ENCODE results near the gene PCBP3.

The PCBP3 gene

DNA sequence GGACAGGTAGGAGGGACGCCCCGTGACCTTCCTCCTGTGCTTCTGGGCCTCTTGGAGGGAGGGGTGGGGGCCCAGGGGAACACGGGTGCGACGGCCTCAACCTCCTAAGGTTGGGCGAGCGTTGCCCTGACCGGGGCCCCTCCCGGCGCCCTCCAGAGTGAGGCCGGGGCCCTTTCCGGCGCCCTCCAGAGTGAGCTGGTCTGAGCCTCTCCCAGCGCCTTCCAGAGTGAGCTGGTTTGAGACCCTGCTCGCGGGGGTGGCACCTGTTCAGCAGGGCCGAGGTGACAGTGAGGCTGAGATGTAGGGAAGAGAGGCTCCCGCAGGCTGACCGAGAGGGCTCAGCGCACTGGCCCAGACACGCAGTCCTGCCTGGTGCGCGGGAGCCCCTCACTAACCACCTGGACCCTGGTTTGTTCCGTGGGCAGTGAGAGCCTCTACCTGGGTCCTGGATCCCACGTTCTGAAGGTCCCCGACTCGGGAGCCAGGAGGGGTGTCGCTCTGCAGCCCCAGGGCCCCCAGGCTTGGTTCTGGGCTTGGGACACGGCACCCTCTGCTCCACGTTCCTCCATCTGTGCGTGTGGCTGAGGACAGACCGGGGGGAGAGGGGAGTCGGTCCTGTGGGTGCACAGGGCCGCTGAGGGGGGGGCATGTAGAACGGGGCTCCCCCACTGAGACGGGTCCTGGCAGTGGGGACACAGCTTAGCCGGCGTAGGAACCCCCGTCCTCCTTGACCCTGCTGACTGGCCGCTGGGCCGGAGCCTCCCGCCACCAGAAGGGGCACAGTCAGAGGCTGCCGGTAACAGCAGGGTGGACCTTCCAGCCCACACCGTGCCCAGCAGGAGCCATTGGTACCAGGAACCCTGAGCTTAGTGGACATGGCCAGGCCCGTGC lies 339.5 kb downstream of the PCBP3 start:
- TF ChIP-seq GATA3 (IDR thresholded peaks at IDR 0.05; ENCODE audit: low read depth, low read length) (no peak), GATA2 (IDR thresholded peaks at IDR 0.05; ENCODE audit: low read depth, low read length) (no peak)

DNA sequence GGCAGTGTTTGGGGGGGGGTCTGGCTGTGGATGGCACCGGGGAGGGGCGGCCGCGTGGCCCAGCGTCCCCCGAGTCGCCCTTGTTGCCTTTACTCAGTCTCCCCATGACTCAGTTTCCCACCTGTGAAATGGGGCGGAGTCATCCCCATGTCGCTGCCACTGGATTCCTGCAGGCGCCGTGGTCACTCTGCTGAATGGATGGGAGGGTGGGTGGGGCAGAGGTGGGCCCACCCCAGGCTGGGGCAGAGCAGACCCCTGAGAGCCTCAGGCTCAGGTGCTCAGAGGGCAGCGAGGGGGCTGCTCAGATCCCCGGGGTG lies 340.1 kb downstream of the PCBP3 start:
- TF ChIP-seq GATA3 (IDR thresholded peaks at IDR 0.05; ENCODE audit: low read depth, low read length) (no peak), GATA2 (IDR thresholded peaks at IDR 0.05; ENCODE audit: low read depth, low read length) (no peak)

DNA sequence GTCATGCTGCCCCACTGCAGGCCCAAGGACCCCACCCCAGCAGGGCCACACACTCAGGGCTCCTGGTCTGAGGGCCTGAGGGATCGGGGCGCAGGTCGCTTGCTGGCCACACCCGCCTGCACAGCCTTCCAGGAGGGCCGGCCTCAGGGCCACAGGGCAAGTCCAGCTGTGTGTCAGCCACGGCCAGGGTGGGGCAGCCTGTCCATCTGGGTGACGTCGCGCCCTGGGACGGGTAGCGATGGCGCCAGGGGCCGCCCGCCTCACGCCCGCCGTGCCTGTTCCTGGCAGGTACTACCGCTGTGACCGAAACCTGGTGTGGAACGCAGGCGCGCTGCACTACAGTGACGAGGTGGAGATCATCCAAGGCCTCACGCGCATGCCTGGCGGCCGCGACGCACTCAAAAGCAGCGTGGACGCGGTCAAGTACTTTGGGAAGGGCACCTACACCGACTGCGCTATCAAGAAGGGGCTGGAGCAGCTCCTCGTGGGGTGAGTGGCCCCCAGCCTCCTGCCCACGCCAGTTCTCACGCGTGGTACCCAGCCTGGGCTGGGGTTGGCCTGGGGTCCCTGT lies 340.5 kb downstream of the PCBP3 start:
- no peak for TF ChIP-seq GATA3 (IDR thresholded peaks at IDR 0.05; ENCODE audit: low read depth, low read length)
- no peak for TF ChIP-seq GATA2 (IDR thresholded peaks at IDR 0.05; ENCODE audit: low read depth, low read length)

DNA sequence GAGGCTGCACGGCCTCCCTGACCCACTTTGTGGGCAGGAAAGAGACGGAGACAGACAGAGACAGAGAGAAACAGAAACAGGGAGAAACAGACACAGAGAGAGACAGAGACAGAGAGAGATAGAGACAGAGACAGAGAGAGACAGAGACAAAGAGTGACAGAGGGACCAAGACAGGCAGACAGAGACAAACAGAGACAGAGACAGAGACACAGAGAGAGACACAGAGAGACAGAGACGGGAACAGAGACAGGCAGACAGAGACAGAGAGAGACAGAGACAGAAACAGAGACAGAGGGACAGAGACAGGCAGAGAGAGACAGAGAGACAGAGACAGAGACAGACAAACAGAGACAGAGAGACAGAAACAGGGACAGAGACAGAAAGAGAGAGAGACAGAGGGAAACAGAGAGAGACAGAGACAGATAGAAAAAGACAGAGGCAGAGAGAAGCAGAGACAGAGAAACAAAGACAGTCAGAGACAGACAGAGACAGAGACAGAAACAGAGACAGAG lies 341.1 kb downstream of the PCBP3 start:
- TF ChIP-seq GATA3 (IDR thresholded peaks at IDR 0.05; ENCODE audit: low read depth, low read length) (no peak), GATA2 (IDR thresholded peaks at IDR 0.05; ENCODE audit: low read depth, low read length) (no peak)

DNA sequence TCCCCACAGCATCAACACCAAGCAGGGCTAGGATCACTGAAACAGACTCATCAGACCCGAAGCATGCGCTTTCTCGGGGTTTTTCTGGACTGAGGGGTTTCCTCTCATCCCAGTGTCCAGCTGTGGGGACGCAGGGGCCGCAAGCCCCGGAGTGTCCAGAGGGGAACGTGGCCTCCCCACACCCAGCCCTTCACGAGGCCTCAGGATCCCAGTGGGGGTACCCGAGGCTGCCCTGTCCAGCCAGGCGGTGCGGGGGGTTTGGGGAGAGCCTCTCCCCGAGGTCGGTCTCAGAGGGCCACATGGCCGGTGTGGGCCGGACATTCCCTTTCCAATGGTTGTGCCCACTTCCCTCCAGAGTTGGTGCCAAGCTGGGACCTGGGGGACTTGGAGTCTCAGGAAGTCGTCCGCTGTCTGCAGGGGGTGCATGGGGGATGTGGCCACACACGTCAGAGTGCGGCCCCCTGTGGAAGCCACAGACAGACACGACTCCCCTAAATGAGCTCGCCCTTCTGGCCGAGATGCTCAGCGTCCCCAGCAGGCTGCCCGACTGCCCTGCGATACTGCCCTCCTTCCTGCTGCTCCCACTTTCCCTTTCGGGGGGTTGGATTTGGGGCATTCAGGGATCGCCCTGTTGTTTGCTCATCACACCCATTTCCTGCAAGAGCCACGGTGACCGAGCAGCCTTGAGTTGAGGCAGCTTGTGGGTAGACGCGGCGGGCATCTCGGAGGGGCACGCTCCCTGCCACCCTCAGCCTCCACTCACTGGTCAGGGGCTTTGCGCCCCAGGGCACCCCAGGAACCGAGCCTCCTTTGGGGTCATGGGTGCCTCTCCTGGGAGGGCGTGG lies 342.2 kb downstream of the PCBP3 start:
- no peak for TF ChIP-seq GATA2 (IDR thresholded peaks at IDR 0.05; ENCODE audit: low read depth, low read length)
- no peak for TF ChIP-seq GATA3 (IDR thresholded peaks at IDR 0.05; ENCODE audit: low read depth, low read length)

DNA sequence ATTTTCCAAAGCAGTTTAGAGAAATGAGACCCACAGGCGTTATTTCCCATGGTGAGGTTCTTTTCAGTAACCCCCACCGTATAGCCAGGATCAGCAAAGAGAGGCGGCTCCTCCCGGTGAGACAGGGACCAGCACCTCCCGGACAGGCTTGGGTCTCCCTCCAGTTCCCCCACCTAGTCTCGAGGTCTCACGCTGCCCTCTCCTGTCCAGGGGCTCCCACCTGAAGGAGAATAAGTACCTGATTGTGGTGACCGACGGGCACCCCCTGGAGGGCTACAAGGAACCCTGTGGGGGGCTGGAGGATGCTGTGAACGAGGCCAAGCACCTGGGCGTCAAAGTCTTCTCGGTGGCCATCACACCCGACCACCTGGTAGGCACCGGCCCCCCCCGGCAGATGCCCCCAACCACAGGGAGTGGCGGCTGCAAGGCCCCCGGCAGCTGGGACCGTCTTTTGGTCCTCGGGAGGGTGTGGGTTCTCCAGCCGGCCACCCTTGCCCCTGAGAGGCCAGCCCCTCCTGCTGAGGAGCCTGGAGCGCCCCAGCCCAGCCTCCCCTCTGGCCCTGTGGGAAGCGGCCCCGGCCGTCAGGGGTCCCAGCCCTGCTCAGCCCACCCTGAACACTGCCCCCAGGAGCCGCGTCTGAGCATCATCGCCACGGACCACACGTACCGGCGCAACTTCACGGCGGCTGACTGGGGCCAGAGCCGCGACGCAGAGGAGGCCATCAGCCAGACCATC lies 343.0 kb downstream of the PCBP3 start:
- TF ChIP-seq GATA3 (IDR thresholded peaks at IDR 0.05; ENCODE audit: low read depth, low read length) (no peak), GATA2 (IDR thresholded peaks at IDR 0.05; ENCODE audit: low read depth, low read length) (no peak)

DNA sequence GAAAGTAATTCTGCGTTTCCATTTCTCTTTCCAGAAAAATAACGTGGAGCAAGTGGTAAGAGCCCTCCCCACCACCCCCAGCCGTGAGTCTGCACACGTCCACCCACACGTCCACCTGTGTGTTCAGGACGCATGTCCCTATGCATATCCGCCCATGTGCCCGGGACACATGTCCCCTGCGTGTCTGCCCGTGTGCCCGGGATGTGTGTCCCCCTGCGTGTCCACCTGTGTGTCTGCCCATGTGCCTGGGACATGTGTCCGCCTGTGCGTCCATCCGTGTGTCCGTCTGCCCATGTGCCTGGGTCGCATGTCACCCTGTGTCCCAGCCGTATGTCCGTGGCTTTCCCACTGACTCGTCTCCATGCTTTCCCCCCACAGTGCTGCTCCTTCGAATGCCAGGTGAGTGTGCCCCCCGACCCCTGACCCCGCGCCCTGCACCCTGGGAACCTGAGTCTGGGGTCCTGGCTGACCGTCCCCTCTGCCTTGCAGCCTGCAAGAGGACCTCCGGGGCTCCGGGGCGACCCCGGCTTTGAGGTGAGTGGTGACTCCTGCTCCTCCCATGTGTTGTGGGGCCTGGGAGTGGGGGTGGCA lies 343.7 kb downstream of the PCBP3 start:
- no peak for TF ChIP-seq GATA2 (IDR thresholded peaks at IDR 0.05; ENCODE audit: low read depth, low read length)
- no peak for TF ChIP-seq GATA3 (IDR thresholded peaks at IDR 0.05; ENCODE audit: low read depth, low read length)

DNA sequence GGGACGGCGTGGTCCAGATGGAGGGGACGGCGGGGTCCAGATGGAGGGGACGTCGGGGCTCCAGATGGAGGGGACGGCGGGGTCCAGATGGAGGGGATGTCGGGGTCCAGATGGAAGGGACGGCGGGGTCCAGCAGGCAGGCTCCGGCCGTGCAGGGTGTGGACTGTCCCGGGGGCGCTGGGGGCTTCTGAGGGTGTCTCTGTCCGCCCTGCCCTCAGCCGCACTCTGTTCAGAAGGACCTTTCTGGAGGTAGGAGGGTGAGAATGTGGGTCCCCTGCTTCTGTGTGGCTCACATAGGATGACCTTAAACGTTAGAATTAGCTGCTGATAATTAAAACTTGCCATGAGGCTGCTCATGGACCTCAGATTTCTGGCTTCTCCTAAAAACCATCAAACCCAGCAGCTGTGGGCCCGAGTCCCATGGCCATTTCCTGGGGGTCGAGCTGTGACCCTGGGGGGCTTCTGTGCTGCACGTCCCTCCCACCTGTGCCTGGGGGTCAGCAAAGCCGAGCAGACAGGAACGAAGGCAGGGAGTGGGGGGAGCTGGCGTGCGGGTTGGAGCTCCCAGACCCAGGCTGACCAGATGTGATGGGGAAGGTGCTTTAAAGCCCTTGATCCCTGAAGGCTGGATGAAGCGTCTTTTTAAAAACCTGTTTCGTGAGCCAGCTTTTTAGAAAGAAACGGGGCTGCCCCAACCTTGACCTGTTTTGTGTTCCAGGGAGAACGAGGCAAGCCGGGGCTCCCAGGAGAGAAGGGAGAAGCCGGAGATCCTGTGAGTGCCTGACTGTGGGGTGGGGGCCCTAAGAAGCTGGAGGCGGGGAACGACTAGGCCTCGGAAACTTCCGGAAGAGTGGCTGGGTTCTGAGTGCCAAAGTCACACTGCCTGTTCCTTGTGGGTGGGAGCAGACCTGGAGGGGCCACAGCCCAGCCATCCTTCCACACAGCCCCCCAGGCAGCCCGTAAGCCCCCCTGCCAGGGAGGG lies 345.1 kb downstream of the PCBP3 start:
- TF ChIP-seq GATA2 (IDR thresholded peaks at IDR 0.05; ENCODE audit: low read depth, low read length), result no peak
- no peak for TF ChIP-seq GATA3 (IDR thresholded peaks at IDR 0.05; ENCODE audit: low read depth, low read length)

DNA sequence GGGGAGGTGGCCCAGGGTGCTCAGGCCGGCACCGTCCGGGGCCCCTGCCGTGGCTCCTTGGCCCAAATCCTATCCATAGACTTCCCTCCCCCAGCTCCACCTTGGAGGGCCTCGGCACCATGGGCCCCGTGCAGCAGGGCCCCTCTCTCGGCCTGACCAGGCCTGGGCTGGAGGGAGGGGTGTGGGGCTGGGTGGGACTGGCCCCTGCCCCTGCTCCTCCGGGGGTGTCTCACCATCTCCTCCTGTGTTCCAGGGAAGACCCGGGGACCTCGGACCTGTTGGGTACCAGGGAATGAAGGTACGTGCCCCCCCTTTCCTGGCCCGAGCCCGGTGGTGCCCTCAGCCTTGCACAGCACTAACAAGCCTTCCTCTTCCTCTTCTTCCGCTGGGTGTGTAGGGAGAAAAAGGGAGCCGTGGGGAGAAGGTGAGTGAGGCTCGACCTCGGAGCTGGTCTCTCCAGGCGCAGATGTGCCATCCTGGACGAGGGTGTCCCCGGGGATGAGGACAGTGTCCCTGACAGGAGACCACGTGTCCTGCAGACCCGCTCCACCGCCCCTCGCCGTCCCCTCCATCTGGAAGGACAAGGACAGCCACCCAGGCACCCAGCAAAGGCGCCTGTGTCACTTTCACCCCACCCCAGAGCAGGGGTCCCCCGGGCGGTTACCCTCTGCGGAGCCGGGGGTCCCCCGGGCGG lies 346.0 kb downstream of the PCBP3 start:
- TF ChIP-seq GATA3 (IDR thresholded peaks at IDR 0.05; ENCODE audit: low read depth, low read length) (no peak), GATA2 (IDR thresholded peaks at IDR 0.05; ENCODE audit: low read depth, low read length) (no peak)

DNA sequence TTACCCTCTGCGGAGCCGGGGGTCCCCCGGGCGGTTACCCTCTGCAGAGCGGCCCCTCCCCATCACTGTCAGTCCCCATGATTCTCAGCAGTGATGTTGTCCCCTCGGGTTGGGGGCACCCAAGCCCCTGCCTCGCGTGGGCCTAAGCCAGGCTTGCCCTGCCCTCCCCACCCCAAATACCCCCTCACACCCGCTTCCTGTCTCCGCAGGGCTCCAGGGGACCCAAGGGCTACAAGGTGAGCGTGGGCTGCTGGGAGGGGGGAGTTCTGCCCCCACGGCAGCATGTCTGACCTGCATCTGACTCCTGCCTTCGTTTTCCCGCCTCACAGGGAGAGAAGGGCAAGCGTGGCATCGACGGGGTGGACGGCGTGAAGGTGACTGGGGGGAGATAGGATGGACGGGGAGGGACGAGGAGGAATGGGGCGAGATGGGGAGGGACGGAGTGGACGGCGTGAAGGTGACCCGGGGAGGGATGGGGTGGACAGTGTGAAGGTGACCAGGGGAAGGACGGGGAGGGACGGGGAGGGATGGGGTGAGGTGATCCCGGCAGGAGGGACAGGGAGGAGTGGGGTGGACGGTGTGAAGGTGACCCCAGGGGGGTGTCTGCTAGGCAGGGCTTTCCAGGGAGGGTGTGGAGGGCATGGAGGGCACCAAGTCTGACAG lies 346.7 kb downstream of the PCBP3 start:
- TF ChIP-seq GATA3 (IDR thresholded peaks at IDR 0.05; ENCODE audit: low read depth, low read length) (no peak), GATA2 (IDR thresholded peaks at IDR 0.05; ENCODE audit: low read depth, low read length) (no peak)
